ENCODE data around the gene CAB39L. TPM values are rescaled to one million over a fixed set of nuclear protein-coding genes. Genes with fewer than 3 reads are reported as not detected.

The CAB39L gene
- total RNA-seq, 1 donor from 2014 or later, result 13.3 TPM

DNA sequence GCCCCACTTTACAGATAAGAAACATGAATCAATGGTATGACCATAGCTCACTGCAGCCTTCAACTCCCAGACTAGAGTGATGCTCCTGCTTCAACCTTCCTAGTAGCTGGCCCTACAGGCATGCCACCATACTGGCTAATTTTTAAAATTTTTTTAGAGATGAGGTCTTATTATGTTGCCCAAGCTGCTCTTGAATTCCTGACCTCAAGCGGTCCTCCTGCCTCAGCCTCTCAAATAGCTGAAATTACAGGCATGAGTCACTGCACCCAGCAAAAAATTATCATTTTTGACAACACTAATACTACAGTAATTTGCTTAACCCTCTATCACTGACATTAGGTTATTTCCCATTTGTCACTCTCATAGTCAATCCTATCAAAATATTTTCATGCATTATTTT, 14.7 kb downstream of the CAB39L start:
- Mint-ChIP-seq H3K27ac (no peak overlapping the region), H3K27me3 (ENCODE audit: low read depth) (no peaks in the 10 kb centered on the region)

DNA sequence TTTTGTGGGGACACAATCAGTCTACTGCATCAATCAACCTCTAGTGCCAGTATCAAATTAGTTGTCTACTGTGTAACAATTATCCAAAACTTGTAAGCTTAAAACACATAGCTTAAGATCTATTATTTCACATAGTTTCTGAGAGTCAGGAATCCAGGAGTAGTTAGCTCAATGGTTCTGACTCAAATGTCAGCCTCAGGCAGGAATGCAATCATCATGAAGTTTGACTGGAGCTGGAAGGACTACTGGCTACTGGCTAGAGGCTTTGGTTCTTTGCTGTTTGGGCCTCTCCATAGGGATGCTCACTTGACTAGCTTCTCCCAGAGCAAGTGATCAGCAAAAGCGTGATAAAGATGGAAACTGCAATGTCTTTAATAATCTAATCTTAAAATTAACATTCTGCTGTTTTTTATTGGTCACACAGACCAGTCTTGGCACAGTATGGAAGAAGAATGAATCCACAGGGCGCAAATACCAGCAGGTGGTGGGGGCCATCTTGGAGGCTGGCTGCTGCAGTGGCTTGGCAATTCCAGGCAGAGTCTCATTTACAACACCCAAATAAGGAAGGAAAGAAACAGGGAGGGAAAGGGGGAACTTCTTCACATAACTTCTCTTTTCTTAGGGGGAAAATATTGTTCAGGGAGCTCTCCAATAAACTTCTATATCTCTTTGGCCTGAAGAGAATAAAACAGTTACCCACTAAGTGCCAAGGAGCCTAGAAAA, 15.7 kb downstream of the CAB39L start:
- no peaks in the 10 kb centered on the region for H3K9me3 Mint-ChIP-seq
- peaks cover 17% of the 10 kb centered on the region for H3K36me3 Mint-ChIP-seq
- H3K27ac Mint-ChIP-seq, result no peak overlapping the region
- no peaks in the 10 kb centered on the region for H3K4me1 Mint-ChIP-seq
- no peak overlapping the region for H3K4me3 Mint-ChIP-seq
- no peaks in the 10 kb centered on the region for H3K27me3 Mint-ChIP-seq (ENCODE audit: low read depth)
- TF ChIP-seq, protein P1, sequence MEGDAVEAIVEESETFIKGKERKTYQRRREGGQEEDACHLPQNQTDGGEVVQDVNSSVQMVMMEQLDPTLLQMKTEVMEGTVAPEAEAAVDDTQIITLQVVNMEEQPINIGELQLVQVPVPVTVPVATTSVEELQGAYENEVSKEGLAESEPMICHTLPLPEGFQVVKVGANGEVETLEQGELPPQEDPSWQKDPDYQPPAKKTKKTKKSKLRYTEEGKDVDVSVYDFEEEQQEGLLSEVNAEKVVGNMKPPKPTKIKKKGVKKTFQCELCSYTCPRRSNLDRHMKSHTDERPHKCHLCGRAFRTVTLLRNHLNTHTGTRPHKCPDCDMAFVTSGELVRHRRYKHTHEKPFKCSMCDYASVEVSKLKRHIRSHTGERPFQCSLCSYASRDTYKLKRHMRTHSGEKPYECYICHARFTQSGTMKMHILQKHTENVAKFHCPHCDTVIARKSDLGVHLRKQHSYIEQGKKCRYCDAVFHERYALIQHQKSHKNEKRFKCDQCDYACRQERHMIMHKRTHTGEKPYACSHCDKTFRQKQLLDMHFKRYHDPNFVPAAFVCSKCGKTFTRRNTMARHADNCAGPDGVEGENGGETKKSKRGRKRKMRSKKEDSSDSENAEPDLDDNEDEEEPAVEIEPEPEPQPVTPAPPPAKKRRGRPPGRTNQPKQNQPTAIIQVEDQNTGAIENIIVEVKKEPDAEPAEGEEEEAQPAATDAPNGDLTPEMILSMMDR (IDR thresholded peaks at IDR 0.05; ENCODE audit: unreplicated experiment), result no peak
- no peak for DNase-seq (ENCODE audit: low spot score in 2 of 2, unreplicated experiment in 2 of 2)

More for the DNA sequence above, 14.7 kb downstream of the CAB39L start:
- H3K9me3 Mint-ChIP-seq, result no peaks in the 10 kb centered on the region
- H3K4me1 Mint-ChIP-seq, result no peaks in the 10 kb centered on the region
- H3K36me3 Mint-ChIP-seq, result peaks cover 16% of the 10 kb centered on the region
- no peak overlapping the region for H3K4me3 Mint-ChIP-seq
- TF ChIP-seq, protein P1 (IDR thresholded peaks at IDR 0.05; ENCODE audit: unreplicated experiment), result no peak
- DNase-seq (ENCODE audit: low spot score in 2 of 2, unreplicated experiment in 2 of 2), result no peak

DNA sequence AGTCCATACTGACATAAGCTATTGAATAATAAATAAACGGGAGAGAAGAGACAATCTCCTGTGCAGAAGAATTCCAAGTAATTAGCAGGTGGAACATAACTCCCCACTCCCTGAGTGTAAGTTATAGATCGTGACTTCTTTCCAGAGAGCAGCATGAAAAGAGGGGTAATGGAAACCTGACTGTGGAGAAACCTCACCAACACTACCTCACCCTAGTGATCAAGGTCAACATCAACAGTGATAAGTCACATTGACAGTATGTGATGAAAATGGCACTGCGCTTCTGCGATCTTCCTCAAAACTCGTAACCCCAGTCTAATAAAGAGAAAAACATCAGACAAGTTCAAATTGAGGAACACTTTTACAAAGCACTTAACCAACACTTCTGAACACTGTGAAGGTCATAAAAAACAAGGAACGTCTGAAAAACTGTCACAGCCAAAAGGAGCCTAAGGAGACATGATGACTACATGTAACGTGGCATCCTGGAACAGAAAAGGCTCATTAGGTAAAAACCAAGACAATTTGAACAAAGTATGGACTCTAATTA, 19.8 kb downstream of the CAB39L start:
- H3K27me3 Mint-ChIP-seq (ENCODE audit: low read depth), result no peaks in the 10 kb centered on the region
- no peaks in the 10 kb centered on the region for H3K4me1 Mint-ChIP-seq
- peaks cover 17% of the 10 kb centered on the region for H3K36me3 Mint-ChIP-seq
- H3K27ac Mint-ChIP-seq, result no peak overlapping the region
- H3K4me3 Mint-ChIP-seq, result no peak overlapping the region
- no peaks in the 10 kb centered on the region for H3K9me3 Mint-ChIP-seq
- DNase-seq (ENCODE audit: low spot score in 2 of 2, unreplicated experiment in 2 of 2), result no peak
- TF ChIP-seq, protein P1 (IDR thresholded peaks at IDR 0.05; ENCODE audit: unreplicated experiment), result no peak

DNA sequence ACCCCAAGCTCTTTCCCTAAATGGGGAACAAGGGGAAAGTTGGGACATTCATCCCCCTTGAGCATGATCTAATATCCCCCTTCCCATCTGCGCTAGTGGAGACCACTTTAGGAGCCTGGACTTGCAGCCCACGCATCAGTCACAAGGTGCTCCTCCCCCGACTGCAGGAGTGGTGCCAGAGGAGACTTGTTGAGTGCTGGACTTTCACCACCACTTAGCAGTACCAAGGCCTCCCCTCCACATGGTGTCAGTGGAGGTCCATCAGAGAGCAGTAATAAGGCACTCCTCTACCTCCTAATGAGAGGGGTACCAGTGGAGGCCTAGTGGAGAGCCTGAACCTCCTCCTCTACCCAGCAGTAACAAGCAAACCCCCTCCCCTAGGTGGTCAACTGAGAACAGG, 22.5 kb downstream of the CAB39L start:
- no peaks in the 10 kb centered on the region for H3K9me3 Mint-ChIP-seq
- no peaks in the 10 kb centered on the region for H3K27me3 Mint-ChIP-seq (ENCODE audit: low read depth)
- H3K4me1 Mint-ChIP-seq, result no peaks in the 10 kb centered on the region
- no peak overlapping the region for H3K4me3 Mint-ChIP-seq
- TF ChIP-seq, protein P1 (IDR thresholded peaks at IDR 0.05; ENCODE audit: unreplicated experiment), result no peak
- H3K27ac Mint-ChIP-seq, result no peak overlapping the region
- peaks cover 8% of the 10 kb centered on the region for H3K36me3 Mint-ChIP-seq
- no peak for DNase-seq (ENCODE audit: low spot score in 2 of 2, unreplicated experiment in 2 of 2)

DNA sequence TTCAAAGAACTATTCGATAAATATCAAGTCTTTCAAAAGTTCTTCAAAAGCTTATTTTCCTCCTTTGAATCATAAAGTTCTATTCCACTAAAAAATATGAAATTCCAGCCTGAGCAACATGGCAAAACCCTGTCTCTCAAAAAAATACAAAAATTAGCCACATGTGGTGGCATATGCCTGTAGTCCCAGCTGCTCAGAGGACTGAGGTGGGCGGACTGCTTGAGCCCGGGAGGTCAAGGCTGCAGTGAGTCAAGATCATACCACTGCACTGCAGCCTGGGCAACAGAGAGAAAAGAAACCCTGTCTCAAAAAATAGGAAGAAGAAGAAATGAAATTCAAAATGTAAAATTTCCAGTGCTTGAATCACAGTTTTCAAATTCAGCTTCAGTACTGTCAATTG, 24.6 kb downstream of the CAB39L start:
- no peak overlapping the region for H3K4me3 Mint-ChIP-seq
- TF ChIP-seq, protein P1 (IDR thresholded peaks at IDR 0.05; ENCODE audit: unreplicated experiment), result no peak
- no peaks in the 10 kb centered on the region for H3K9me3 Mint-ChIP-seq
- no peak overlapping the region for H3K27ac Mint-ChIP-seq
- H3K27me3 Mint-ChIP-seq (ENCODE audit: low read depth), result no peaks in the 10 kb centered on the region
- no peak for DNase-seq (ENCODE audit: low spot score in 2 of 2, unreplicated experiment in 2 of 2)
- peaks cover 4% of the 10 kb centered on the region for H3K36me3 Mint-ChIP-seq
- H3K4me1 Mint-ChIP-seq, result no peaks in the 10 kb centered on the region
